K562 (cell line): ENCODE data around the gene DCAF5. TPM values are rescaled to one million over a fixed set of nuclear protein-coding genes. Genes with fewer than 3 reads are reported as not detected.

ENCODE experiments used
- ZNF717 ChIP-seq: fragments of 250-450 bp; sonication (Bioruptor Pico); IDR thresholded peaks from 2 replicates; pipeline ENCODE4 v1.5.0; 2021
- polyA plus RNA-seq, 8 experiments: library from polyadenylated mRNA; depleted of rRNA in 4 of 8; stranded (reverse) in 5 of 8; unstranded in 3 of 8; fragments of >200 nt; fragmentation: Nextera tagmentation in 2 of 8; fragmentation: Illumina TruSeq in 1 of 8; extraction: Ambion mirVana in 2 of 8; extraction: Trizol in 1 of 8; gene quantifications; 2 replicates each; pipeline versions ENCODE4 v1.2.1 to v1.2.3, GENCODE V29; 2011 to 2014; ENCODE audit warnings: inconsistent platforms in 1 of 8, missing spikeins in 1 of 8
- total RNA-seq, 7 experiments: library from RNA; depleted of rRNA in 6 of 7; stranded (reverse); fragments of >200 nt in 6 of 7; fragmentation: Illumina TruSeq in 2 of 7; extraction: Trizol in 2 of 7; gene quantifications; 2 replicates each; pipeline versions ENCODE4 v1.2.1 to v1.2.3, GENCODE V29; 2011 to 2021; ENCODE audit warnings: low replicate concordance in 1 of 7
- TF ChIP-seq, protein P1 (sequence below), 2 experiments: fragments of 450-650 bp in 1 of 2; sonication (generic) in 1 of 2; formaldehyde crosslinking in 1 of 2; IDR thresholded peaks; 2 replicates each; pipeline versions ENCODE4 v1.7.1 to v1.9.0; 2016 to 2022; ENCODE audit warnings: inconsistent platforms in 1 of 2, mild to moderate bottlenecking in 1 of 2, missing genetic modification reagents in 1 of 2

The DCAF5 gene
- total and polyA plus RNA-seq, 9 of the 15 experiments (the other 6 are each of a cell fraction or from before 2014, with no cell fraction given): 5.6 to 24.1 (median 12.7) TPM

- TF ChIP-seq, protein P1, sequence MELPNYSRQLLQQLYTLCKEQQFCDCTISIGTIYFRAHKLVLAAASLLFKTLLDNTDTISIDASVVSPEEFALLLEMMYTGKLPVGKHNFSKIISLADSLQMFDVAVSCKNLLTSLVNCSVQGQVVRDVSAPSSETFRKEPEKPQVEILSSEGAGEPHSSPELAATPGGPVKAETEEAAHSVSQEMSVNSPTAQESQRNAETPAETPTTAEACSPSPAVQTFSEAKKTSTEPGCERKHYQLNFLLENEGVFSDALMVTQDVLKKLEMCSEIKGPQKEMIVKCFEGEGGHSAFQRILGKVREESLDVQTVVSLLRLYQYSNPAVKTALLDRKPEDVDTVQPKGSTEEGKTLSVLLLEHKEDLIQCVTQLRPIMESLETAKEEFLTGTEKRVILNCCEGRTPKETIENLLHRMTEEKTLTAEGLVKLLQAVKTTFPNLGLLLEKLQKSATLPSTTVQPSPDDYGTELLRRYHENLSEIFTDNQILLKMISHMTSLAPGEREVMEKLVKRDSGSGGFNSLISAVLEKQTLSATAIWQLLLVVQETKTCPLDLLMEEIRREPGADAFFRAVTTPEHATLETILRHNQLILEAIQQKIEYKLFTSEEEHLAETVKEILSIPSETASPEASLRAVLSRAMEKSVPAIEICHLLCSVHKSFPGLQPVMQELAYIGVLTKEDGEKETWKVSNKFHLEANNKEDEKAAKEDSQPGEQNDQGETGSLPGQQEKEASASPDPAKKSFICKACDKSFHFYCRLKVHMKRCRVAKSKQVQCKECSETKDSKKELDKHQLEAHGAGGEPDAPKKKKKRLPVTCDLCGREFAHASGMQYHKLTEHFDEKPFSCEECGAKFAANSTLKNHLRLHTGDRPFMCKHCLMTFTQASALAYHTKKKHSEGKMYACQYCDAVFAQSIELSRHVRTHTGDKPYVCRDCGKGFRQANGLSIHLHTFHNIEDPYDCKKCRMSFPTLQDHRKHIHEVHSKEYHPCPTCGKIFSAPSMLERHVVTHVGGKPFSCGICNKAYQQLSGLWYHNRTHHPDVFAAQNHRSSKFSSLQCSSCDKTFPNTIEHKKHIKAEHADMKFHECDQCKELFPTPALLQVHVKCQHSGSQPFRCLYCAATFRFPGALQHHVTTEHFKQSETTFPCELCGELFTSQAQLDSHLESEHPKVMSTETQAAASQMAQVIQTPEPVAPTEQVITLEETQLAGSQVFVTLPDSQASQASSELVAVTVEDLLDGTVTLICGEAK (IDR thresholded peaks at IDR 0.05): no peak
- TF ChIP-seq, protein P1 (CRISPR knock-in tag; IDR thresholded peaks at IDR 0.05): no peak
- TF ChIP-seq ZNF717 (CRISPR knock-in tag): no peak
These were observed 35.7 kb downstream of the DCAF5 start (continued) for GRCh38 chr14:69117020-69117767.
